Caco-2 (cell line): Measurements from ENCODE around the gene MAP3K1. TPM values are rescaled to one million over a fixed set of nuclear protein-coding genes. Genes with fewer than 3 reads are reported as not detected.

Source experiments
- BruUV-seq: library from RNA; stranded (reverse); fragments of 400-500 nt; replicated peaks from 2 replicates; lab custom pipeline; 2021; lab: Mats Ljungman, UMichigan
- CTCF ChIA-PET: fragments of 300-600 bp; sonication (Branson Sonifier 250); formaldehyde crosslinking; loops from one replicate; lab custom pipeline; 2022; ENCODE audit warnings: antibody characterized with exemption; lab: Charles Lee
- POLR2A ChIA-PET: fragments of 300-600 bp; sonication (Branson Sonifier 250); formaldehyde crosslinking; loops from one replicate; lab custom pipeline; 2022; ENCODE audit warnings: antibody characterized with exemption; lab: Charles Lee
- DNase-seq, 2 experiments: peaks; one replicate each; pipeline versions ENCODE4 v3.0.0 to v3.0.0-alpha.2; 2020 to 2022
- H3K27me3 ChIP-seq: replicated peaks from 2 replicates; pipeline ENCODE4 v1.6.0; 2011; ENCODE audit warnings: low read length; ENCODE audit not compliant: control insufficient read depth, insufficient read depth
- H3K36me3 ChIP-seq: 2 replicates; pipeline ENCODE4 v1.5.1; 2011; ENCODE audit warnings: low read length; ENCODE audit not compliant: control insufficient read depth, insufficient read depth
- H3K4me1 ChIP-seq: fragments of 250-450 bp; sonication (Bioruptor Pico); 2 replicates; pipeline ENCODE4 v1.5.1; 2020; ENCODE audit warnings: mild to moderate bottlenecking
- H3K4me3 ChIP-seq: 2 replicates; pipeline ENCODE4 v1.5.1; 2011; ENCODE audit warnings: low read depth, mild to moderate bottlenecking, control low read depth, low read length
- H3K9me3 ChIP-seq: fragments of 250-450 bp; sonication (Bioruptor Pico); 2 replicates; pipeline ENCODE4 v1.5.1; 2020; ENCODE audit warnings: mild to moderate bottlenecking, moderate library complexity
- H3K27ac Mint-ChIP-seq: one replicate; pipeline ENCODE4 v1.8.0; 2022; ENCODE audit warnings: mixed read lengths; ENCODE audit not compliant: unreplicated experiment
- H3K27me3 Mint-ChIP-seq: one replicate; pipeline ENCODE4 v1.8.0; 2022; ENCODE audit warnings: mixed read lengths; ENCODE audit not compliant: insufficient read depth, unreplicated experiment
- H3K36me3 Mint-ChIP-seq: one replicate; pipeline ENCODE4 v1.8.0; 2022; ENCODE audit warnings: mild to moderate bottlenecking, mixed read lengths; ENCODE audit not compliant: insufficient read depth, unreplicated experiment
- H3K4me1 Mint-ChIP-seq: one replicate; pipeline ENCODE4 v1.8.0; 2022; ENCODE audit warnings: low read depth, mixed read lengths; ENCODE audit not compliant: unreplicated experiment
- H3K4me3 Mint-ChIP-seq: one replicate; pipeline ENCODE4 v1.8.0; 2022; ENCODE audit warnings: mild to moderate bottlenecking, moderate library complexity, mixed read lengths; ENCODE audit not compliant: unreplicated experiment
- H3K9me3 Mint-ChIP-seq: one replicate; pipeline ENCODE4 v1.8.0; 2022; ENCODE audit warnings: mixed read lengths; ENCODE audit not compliant: unreplicated experiment
- intact Hi-C: fragments of 100-400 bp; cut with micrococcal nuclease; formaldehyde crosslinking; loops from one replicate; pipeline ENCODE4 v1.10.0; 2022; ENCODE audit not compliant: unreplicated experiment
- total RNA-seq: library from RNA; stranded (reverse); gene quantifications from 2 replicates; pipeline ENCODE4 v1.2.3, GENCODE V29; 2022
- TF ChIP-seq, protein P1 (sequence below), 2 experiments: fragments of 200-600 bp in 1 of 2; IDR thresholded peaks; 1 replicate in 1 of 2; 2 replicates in 1 of 2; pipeline versions ENCODE4 v1.5.1 to v1.8.0; 2011 to 2022; ENCODE audit warnings: antibody characterized with exemption in 1 of 2, control low read depth in 1 of 2, inconsistent platforms in 1 of 2, low read depth in 1 of 2, low read length in 1 of 2, mild to moderate bottlenecking in 1 of 2, moderate library complexity in 1 of 2; ENCODE audit not compliant: insufficient read depth in 1 of 2, severe bottlenecking in 1 of 2, unreplicated experiment in 1 of 2

Gene MAP3K1
- total RNA-seq, 1 experiment from 2014 or later: 47.0 TPM

DNA sequence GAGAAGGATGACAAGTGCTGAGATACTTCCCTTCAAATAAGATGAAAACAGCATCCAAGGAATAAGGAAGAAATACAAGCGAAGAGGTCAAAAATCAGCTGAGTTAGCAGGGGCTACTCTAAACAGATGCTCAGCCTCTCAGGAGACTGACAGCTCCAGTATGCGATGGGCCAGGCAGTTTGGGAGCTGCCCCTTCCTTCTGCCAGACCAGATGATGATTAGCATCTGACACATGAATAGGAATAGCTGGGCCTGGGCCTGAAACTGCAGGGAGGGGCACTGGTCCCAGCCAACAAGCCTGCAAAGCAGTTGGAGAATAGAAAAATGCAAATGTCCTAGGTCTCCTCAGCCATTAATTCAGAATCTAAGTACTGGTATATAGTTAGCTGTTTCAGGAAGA, 13.1 kb upstream of the MAP3K1 start:
- H3K9me3 Mint-ChIP-seq: no peaks in the 10 kb centered on the region
- ChIA-PET POLR2A (no interaction called here), CTCF (no interaction called here)
- H3K27me3 Mint-ChIP-seq: no peaks in the 10 kb centered on the region
- TF ChIP-seq, protein P1, sequence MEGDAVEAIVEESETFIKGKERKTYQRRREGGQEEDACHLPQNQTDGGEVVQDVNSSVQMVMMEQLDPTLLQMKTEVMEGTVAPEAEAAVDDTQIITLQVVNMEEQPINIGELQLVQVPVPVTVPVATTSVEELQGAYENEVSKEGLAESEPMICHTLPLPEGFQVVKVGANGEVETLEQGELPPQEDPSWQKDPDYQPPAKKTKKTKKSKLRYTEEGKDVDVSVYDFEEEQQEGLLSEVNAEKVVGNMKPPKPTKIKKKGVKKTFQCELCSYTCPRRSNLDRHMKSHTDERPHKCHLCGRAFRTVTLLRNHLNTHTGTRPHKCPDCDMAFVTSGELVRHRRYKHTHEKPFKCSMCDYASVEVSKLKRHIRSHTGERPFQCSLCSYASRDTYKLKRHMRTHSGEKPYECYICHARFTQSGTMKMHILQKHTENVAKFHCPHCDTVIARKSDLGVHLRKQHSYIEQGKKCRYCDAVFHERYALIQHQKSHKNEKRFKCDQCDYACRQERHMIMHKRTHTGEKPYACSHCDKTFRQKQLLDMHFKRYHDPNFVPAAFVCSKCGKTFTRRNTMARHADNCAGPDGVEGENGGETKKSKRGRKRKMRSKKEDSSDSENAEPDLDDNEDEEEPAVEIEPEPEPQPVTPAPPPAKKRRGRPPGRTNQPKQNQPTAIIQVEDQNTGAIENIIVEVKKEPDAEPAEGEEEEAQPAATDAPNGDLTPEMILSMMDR (IDR thresholded peaks at IDR 0.05; ENCODE audit: insufficient read depth in 1 of 2, low read depth in 1 of 2, low read length in 1 of 2, severe bottlenecking in 1 of 2, unreplicated experiment in 1 of 2): no peak
- Histone ChIP-seq H3K4me1 (no peaks in the 10 kb centered on the region), H3K9me3 (no peaks in the 10 kb centered on the region), H3K36me3 (no peaks in the 10 kb centered on the region), H3K4me3 (no peak overlapping the region), H3K27me3 (no peaks in the 10 kb centered on the region)
- H3K27ac Mint-ChIP-seq: no peak overlapping the region
- BruUV-seq: no TSS peak
- H3K4me1 Mint-ChIP-seq: no peaks in the 10 kb centered on the region
- DNase-seq: no peak
- intact Hi-C loops: no loop called here
- no peak overlapping the region for H3K4me3 Mint-ChIP-seq
- no peaks in the 10 kb centered on the region for H3K36me3 Mint-ChIP-seq

DNA sequence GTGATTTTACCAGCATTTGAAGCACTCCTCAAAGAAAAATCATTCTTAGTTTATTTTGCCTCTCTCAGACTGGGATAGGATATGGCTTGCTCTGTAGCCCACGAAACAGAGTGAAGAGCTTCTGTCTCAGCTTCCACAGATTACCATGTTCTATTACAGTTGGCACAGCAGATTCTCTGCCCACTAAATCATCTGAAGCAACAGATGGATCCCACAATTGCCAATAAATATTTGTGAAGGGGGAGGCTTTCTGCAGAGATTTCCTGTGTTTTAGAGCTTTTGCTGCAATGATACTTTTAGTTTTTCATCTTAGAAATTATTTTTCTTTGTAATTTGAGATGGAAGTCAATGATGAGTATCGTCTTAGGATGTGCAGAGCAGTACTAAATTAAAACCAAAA, 12.3 kb upstream of the MAP3K1 start:
- no TSS peak for BruUV-seq
- Mint-ChIP-seq H3K4me1 (no peaks in the 10 kb centered on the region), H3K27ac (no peak overlapping the region), H3K4me3 (no peak overlapping the region), H3K9me3 (no peaks in the 10 kb centered on the region), H3K36me3 (no peaks in the 10 kb centered on the region), H3K27me3 (no peaks in the 10 kb centered on the region)
- POLR2A ChIA-PET: no interaction called here
- TF ChIP-seq, protein P1 (IDR thresholded peaks at IDR 0.05; ENCODE audit: insufficient read depth in 1 of 2, low read depth in 1 of 2, low read length in 1 of 2, severe bottlenecking in 1 of 2, unreplicated experiment in 1 of 2): no peak
- no peak for DNase-seq
- CTCF ChIA-PET: no interaction called here
- H3K27me3 ChIP-seq: no peaks in the 10 kb centered on the region
- no peaks in the 10 kb centered on the region for H3K9me3 ChIP-seq
- H3K4me3 ChIP-seq: no peak overlapping the region
- H3K4me1 ChIP-seq: no peaks in the 10 kb centered on the region
- intact Hi-C loops: no loop called here
- no peaks in the 10 kb centered on the region for H3K36me3 ChIP-seq

DNA sequence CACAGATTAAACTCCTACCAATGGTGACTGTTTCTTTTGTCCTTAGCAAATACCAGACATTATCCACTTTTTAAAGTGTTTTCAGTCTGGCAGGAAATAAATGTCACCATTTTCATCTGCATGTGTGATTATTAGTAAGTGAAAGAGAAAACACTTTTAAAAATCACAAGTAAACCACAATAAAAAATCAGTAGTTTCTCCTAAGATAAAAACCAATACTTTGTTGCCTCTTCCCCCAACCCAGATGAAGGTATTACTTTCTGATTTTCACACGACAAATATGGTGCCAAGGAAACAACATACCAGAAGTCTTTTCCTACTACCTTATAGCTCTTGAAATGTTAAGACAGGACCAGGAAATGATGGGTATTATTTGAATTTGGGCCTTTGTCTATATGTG, 11.5 kb upstream of the MAP3K1 start:
- Mint-ChIP-seq H3K9me3 (no peaks in the 10 kb centered on the region), H3K4me1 (no peaks in the 10 kb centered on the region), H3K4me3 (no peak overlapping the region), H3K27me3 (no peaks in the 10 kb centered on the region), H3K36me3 (no peaks in the 10 kb centered on the region), H3K27ac (no peak overlapping the region)
- ChIA-PET POLR2A (no interaction called here), CTCF (no interaction called here)
- intact Hi-C loops: no loop called here
- no peaks in the 10 kb centered on the region for H3K27me3 ChIP-seq
- DNase-seq: no peak
- no peaks in the 10 kb centered on the region for H3K4me1 ChIP-seq
- BruUV-seq: no TSS peak
- no peaks in the 10 kb centered on the region for H3K36me3 ChIP-seq
- no peak overlapping the region for H3K4me3 ChIP-seq
- H3K9me3 ChIP-seq: no peaks in the 10 kb centered on the region
- TF ChIP-seq, protein P1 (IDR thresholded peaks at IDR 0.05; ENCODE audit: insufficient read depth in 1 of 2, low read depth in 1 of 2, low read length in 1 of 2, severe bottlenecking in 1 of 2, unreplicated experiment in 1 of 2): no peak
